Left ventricle myocardium inferior (tissue), 1 donor: ENCODE results near the gene SUPT6H. TPM values are rescaled to one million over a fixed set of nuclear protein-coding genes. Genes with fewer than 3 reads are reported as not detected.

Experiments
- DNase-seq: peaks from one replicate; pipeline ENCODE4 v3.0.0-alpha.2; 2020
- H3K27ac ChIP-seq: fragments of 200-600 bp; replicated peaks from 2 replicates; pipeline ENCODE4 v1.8.0; 2021
- H3K27me3 ChIP-seq: fragments of 200-600 bp; 2 replicates; pipeline ENCODE4 v1.8.0; 2021; ENCODE audit warnings: low read depth
- H3K36me3 ChIP-seq: fragments of 200-600 bp; 2 replicates; pipeline ENCODE4 v1.8.0; 2021
- H3K4me1 ChIP-seq: fragments of 200-600 bp; 2 replicates; pipeline ENCODE4 v1.8.0; 2021
- H3K4me3 ChIP-seq: fragments of 200-600 bp; 2 replicates; pipeline ENCODE4 v1.8.0; 2021; ENCODE audit warnings: mild to moderate bottlenecking, moderate library complexity
- H3K9me3 ChIP-seq: fragments of 200-600 bp; replicated peaks from 2 replicates; pipeline ENCODE4 v1.8.0; 2021
- intact Hi-C: fragments of 100-400 bp; cut with micrococcal nuclease; formaldehyde crosslinking; loops from one replicate; pipeline ENCODE4 v1.11.0; 2022
- total RNA-seq: library from RNA; stranded (reverse); fragmentation: NEBNext Ultra II Directional; extraction: Animal tissue kit (Norgen Biotek cat#: 25700); gene quantifications from one replicate; pipeline ENCODE4 v1.2.1, GENCODE V29; 2021
- TF ChIP-seq, protein P1 (sequence below): fragments of 200-600 bp; IDR thresholded peaks from 2 replicates; pipeline ENCODE4 v1.8.0; 2021; ENCODE audit warnings: antibody characterized with exemption, mild to moderate bottlenecking, borderline replicate concordance
- donor health status: DM: no; HTN: yes; CAD: no; lungs with severe emphysema.

The SUPT6H gene
- total RNA-seq, 1 donor from 2014 or later = 44.8 TPM

DNA sequence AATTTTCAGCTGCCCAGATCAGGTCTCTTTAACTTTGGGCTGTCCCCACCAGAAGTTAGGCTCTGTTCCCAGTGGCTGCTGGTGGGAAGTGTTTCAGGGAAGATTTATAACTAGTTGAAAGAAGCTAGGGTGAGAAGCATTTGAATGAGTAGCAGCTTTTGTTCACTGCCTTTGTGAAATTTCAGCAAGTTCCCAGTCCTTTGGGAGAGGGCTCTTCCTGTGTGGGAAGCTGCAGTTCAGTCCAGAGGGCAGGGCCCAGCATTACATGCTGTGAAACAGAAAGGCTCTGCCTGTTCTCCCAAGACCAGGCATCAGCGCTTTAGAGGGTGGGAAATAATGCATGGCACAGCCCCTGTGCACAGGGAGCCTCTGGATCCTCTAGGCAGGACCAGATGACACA is 31.9 kb downstream of the SUPT6H start:
- Histone ChIP-seq H3K9me3 (no peaks in the 10 kb centered on the region), H3K27ac (no peak overlapping the region), H3K36me3 (peaks cover 100% of the 10 kb centered on the region), H3K4me3 (no peak overlapping the region), H3K4me1 (no peaks in the 10 kb centered on the region), H3K27me3 (no peaks in the 10 kb centered on the region)
- intact Hi-C loops = no loop called here
- TF ChIP-seq, protein P1, sequence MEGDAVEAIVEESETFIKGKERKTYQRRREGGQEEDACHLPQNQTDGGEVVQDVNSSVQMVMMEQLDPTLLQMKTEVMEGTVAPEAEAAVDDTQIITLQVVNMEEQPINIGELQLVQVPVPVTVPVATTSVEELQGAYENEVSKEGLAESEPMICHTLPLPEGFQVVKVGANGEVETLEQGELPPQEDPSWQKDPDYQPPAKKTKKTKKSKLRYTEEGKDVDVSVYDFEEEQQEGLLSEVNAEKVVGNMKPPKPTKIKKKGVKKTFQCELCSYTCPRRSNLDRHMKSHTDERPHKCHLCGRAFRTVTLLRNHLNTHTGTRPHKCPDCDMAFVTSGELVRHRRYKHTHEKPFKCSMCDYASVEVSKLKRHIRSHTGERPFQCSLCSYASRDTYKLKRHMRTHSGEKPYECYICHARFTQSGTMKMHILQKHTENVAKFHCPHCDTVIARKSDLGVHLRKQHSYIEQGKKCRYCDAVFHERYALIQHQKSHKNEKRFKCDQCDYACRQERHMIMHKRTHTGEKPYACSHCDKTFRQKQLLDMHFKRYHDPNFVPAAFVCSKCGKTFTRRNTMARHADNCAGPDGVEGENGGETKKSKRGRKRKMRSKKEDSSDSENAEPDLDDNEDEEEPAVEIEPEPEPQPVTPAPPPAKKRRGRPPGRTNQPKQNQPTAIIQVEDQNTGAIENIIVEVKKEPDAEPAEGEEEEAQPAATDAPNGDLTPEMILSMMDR = no peak
- no peak for DNase-seq

DNA sequence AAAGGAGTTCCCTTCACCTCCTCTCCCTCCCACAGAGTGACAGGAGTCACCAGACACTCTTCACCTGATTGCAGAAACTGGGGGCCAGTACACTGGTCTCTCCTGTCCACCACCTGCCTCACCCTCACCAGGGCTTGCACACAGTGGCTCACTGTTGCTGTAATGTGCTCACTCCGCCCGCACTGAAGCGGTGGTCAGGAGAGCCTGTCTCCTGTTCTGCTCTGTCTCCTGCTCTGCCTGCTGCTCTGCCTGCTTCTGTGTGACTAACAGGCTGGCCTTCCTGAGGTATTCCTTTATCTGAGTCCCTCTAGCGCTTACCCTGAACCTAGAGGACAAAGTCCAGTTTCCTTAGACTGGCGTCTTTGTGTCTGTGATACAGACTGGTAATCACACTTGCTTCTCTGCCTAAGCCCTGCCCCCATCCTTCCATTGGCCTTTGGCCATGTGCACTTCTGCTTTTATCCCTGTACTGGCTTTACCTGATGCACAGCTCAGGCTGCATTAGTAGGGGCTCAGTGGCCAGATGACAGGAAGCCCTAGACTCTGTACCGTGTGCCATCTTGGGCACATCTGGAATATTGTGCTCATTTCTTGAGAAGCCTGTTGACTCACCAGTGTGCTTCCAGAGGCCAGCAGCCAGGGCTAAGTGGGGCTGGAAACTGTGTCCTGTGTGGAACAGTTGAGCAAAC is 36.4 kb downstream of the SUPT6H start:
- Histone ChIP-seq H3K4me3 (no peak overlapping the region), H3K27me3 (no peaks in the 10 kb centered on the region), H3K36me3 (peaks cover 100% of the 10 kb centered on the region), H3K4me1 (no peaks in the 10 kb centered on the region), H3K9me3 (no peaks in the 10 kb centered on the region), H3K27ac (no peak overlapping the region)
- TF ChIP-seq, protein P1 = no peak
- no peak for DNase-seq
- intact Hi-C loops = no loop called here

DNA sequence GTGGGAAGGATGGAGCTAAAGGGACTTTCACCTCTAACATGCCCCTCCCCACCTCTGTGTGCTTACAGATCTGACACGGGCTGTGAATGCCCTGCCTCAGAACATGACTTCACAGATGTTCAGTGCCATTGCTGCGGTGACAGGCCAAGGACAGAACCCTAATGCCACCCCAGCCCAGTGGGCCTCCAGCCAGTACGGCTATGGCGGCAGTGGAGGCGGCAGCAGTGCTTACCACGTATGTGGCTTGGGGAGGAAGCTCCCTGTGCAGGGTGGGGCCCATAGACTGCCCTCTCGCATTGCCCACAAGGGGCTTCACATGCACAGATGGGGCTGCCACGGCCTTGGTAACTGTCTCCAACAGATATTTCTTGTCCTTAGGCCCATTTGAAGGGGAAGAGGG is 38.3 kb downstream of the SUPT6H start:
- Histone ChIP-seq H3K4me1 (no peaks in the 10 kb centered on the region), H3K27me3 (no peaks in the 10 kb centered on the region), H3K27ac (no peak overlapping the region), H3K36me3 (peaks cover 83% of the 10 kb centered on the region), H3K9me3 (no peaks in the 10 kb centered on the region), H3K4me3 (no peak overlapping the region)
- TF ChIP-seq, protein P1 = no peak
- intact Hi-C loops = no loop called here
- DNase-seq = no peak

DNA sequence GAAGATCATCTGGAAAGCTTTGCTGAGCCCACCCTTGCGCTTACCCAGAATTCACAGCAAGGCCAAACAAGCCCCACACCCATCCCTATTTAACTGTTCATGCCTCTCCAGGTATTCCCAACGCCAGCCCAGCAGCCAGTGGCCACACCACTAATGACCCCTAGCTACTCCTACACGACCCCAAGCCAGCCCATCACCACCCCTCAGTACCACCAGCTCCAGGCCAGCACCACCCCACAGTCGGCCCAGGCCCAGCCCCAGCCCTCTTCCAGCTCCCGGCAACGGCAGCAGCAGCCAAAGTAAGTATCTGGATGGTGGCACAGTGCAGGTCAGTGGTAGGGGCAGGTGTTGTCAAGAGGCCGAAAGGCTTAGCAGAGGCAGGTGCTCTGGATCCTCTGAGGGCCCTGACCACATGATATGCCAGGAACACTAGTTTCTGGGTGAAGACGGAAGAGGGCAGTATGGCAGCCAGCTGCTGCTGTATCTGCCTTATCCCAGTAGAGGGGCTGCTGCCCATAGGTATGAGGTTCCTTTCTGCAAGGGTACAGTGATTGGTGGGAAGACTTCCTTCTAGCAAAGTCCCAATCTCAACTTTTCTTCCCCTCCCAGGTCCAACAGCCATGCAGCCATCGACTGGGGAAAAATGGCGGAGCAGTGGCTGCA is 39.0 kb downstream of the SUPT6H start:
- intact Hi-C loops = no loop called here
- no peak overlapping the region for H3K4me3 ChIP-seq
- peaks cover 76% of the 10 kb centered on the region for H3K36me3 ChIP-seq
- H3K27ac ChIP-seq = no peak overlapping the region
- no peaks in the 10 kb centered on the region for H3K27me3 ChIP-seq
- DNase-seq = no peak
- TF ChIP-seq, protein P1 = no peak
- H3K4me1 ChIP-seq = no peaks in the 10 kb centered on the region
- no peaks in the 10 kb centered on the region for H3K9me3 ChIP-seq

DNA sequence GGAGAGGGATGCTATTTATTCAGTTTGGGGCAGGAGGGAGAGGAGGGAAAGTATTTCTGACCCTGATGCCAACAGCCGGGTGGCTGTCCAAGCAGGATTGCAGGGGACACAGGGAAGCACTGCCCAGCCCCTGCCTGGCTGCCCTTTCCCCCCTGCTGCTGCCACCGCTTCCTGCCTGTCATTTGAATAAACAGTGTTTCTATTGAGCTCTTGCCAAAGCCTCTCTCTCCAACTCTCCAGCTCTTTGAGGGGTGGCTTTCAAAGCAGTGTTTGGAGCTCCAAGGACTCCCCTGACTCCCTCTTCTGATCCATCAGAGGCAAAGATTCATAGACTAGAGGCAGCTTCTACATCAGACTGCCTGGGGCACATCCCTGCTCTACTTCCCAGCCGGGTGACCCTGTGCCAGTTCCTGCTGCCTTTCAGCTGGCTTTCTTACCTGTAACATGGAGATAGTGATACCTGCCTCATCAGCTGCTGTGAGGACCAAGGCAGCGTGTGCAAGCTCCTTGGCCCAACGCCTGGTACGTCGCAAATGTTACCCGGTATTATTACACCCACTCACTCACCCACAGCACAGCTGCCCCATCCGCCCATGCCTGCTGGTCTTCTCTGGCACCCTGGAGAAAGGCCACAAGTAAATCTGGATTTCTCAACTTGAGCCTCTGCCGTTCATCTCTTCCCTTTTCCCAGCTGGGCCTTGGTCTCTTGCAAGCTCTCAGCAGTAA is 40.2 kb downstream of the SUPT6H start:
- intact Hi-C loops = no loop called here
- Histone ChIP-seq H3K27me3 (no peaks in the 10 kb centered on the region), H3K36me3 (peaks cover 64% of the 10 kb centered on the region), H3K4me1 (no peaks in the 10 kb centered on the region), H3K4me3 (no peak overlapping the region), H3K9me3 (no peaks in the 10 kb centered on the region), H3K27ac (no peak overlapping the region)
- DNase-seq = no peak
- TF ChIP-seq, protein P1 = no peak
